C4-2B (cell line): ENCODE results near the gene ATG7.

Experiments used
- H3K27ac ChIP-seq: fragments of 450-650 bp; 2 replicates; pipeline ENCODE4 v1.5.1; 2017
- ZFX ChIP-seq: fragments of 450-650 bp; IDR thresholded peaks from 2 replicates; pipeline ENCODE4 v1.6.1; 2017
- TF ChIP-seq, protein P1 (sequence below): fragments of 450-650 bp; conservative IDR thresholded peaks from 2 replicates; pipeline ENCODE4 v1.5.1; 2017; ENCODE audit warnings: mild to moderate bottlenecking

The ATG7 gene

DNA sequence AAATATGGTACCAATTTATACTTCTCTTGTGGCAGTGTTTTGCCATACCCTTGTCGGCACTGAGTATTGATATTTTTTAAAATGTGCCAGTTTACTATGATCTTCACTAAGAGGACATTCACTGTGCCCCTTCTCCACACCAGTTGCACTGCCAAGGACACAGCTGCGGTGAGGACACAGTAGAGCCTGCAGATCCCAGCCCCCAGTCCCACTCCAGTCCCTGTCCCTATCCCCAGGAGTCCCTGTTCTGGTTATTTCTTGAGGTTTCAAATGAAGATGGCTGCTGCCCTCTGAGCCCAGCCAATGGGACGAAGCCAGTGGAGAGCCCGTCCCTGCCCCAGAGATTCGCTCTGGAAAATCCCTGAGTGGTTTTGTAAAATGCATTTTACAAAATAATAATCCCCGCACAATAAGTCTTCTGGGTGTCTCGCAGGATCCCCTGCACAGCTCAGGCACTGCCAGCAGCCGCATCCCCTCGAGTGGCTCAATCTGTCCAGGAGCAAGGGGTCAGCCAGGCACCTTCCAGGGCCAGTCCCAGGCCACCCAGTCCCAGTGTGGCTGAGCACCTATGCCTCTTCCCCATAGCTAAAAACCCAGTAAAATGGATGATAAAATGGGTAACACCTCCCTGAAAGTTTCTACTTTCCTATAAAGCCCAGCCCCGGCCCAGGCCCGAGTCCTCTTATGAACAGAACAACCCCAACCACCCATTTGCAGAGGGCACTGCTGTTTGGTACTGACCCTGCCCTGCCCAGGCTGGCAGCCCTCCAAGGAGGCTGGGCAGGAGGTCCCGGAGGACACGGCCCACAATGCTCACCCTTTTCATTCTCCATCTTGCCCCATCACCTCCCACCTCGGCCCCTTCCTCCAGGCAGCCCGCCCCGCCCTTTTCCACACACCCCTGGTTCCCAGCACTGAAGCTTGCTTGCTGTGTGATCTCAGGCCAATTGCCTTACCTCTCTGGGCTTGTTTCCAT is 280.4 kb downstream of the ATG7 start:
- no peak for TF ChIP-seq ZFX
- TF ChIP-seq, protein P1, sequence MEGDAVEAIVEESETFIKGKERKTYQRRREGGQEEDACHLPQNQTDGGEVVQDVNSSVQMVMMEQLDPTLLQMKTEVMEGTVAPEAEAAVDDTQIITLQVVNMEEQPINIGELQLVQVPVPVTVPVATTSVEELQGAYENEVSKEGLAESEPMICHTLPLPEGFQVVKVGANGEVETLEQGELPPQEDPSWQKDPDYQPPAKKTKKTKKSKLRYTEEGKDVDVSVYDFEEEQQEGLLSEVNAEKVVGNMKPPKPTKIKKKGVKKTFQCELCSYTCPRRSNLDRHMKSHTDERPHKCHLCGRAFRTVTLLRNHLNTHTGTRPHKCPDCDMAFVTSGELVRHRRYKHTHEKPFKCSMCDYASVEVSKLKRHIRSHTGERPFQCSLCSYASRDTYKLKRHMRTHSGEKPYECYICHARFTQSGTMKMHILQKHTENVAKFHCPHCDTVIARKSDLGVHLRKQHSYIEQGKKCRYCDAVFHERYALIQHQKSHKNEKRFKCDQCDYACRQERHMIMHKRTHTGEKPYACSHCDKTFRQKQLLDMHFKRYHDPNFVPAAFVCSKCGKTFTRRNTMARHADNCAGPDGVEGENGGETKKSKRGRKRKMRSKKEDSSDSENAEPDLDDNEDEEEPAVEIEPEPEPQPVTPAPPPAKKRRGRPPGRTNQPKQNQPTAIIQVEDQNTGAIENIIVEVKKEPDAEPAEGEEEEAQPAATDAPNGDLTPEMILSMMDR = no peak
- H3K27ac ChIP-seq = peak overlapping the region; percentile 83

DNA sequence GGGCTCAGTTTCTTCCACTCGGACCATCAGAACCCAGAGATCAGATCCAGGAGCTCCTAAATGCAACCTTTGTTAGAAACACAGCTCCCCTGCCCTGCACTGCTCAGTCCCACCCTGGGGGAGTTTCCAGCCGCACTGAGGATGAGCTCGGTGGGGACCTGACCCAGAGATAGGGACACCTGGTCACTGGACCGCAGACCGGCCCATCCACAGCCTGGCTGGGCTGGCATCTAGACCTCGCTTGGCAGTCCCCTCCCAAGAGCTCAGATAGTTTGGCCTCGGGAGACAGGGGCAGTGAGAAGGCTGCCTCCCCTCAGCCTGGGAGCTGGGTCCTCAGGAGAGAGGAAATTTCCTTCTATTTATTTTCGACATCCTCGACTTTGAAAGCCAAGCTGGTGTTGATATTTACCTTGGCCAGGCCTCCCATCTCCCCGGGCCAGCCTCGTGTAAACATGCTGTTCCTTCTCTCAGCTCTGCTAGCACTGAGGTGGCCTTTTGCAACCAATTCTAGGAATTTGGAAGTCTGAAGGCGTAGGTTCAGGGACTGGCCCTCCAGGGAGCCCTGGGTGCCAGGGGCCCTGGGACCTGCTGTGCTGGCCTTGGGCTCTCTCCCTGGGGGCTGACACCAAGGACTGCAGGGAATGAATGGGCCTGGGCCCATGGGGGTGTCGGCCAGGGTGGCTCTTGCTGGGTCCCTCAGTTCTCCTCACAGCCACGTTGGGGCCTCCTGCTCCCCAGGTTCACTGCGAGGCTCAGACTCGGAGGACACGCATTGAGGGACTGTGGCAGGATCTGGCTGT is 281.4 kb downstream of the ATG7 start:
- peak overlapping the region; percentile 83 for H3K27ac ChIP-seq
- TF ChIP-seq, protein P1 = no peak
- TF ChIP-seq ZFX = no peak

DNA sequence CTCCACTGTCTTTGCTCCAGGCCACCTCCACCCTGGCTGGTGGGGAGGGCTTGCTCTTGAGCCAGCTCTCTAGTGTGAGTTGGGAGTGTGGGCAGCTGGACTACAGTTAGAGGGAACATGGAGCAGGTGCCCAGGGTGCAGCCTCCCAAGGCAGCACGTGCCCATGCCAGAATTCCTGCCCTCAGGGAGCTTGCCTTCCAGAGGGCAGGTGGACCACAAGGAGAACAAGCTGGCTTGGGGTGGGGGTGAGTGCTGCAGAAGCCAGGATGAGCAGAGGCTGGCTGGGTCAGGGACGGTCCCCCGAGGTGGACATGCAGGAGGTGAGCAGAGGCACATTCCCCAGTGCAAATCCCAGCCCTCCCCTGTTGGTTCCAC is 282.0 kb downstream of the ATG7 start:
- TF ChIP-seq, protein P1 = no peak
- TF ChIP-seq ZFX = no peak

DNA sequence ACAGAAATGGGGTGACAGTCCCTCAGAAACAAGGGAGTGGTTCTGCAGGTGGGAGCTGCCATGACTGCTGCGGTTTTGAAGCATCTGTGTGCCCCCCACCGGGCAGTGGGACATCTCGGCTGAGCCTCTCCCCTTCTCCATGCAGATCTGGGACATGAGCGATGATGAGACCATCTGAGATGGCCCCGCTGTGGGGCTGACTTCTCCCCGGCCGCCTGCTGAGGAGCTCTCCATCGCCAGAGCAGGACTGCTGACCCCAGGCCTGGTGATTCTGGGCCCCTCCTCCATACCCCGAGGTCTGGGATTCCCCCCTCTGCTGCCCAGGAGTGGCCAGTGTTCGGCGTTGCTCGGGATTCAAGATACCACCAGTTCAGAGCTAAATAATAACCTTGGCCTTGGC is 282.5 kb downstream of the ATG7 start:
- H3K27ac ChIP-seq = peak overlapping the region; percentile 83
- TF ChIP-seq ZFX = no peak
- TF ChIP-seq, protein P1 = no peak

More for the DNA sequence above, 282.0 kb downstream of the ATG7 start:
- peak overlapping the region; percentile 83 for H3K27ac ChIP-seq

DNA sequence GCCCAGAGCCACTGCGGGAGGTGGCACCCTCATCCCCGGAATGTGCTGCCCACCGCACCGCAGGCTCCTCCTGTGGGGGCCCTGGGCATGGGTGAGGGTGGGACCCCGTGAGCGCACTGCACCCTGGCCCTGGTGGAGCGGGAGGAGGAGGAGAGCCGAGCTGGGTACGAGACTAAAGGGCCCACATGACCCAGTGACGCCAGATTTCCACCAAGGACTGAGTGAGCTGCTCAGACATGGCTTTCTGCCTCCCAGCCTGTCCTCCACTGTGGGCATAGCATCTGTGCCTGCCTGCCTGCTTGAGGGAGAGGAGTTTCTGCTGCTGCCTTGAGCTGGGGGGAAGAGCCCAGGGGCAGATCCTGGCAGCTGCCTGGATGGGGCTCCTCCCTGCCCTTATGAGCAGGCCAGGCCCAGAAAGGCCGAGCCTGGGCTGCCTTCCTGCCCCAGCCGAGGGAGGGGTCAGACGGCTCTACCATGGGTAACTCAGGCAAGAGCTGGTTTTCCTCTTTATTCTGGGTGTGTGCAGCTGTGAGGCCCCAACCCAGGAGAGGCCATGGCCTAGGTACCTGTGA is 283.1 kb downstream of the ATG7 start:
- H3K27ac ChIP-seq = peak overlapping the region; percentile 83
- TF ChIP-seq ZFX = no peak
- TF ChIP-seq, protein P1 = no peak

DNA sequence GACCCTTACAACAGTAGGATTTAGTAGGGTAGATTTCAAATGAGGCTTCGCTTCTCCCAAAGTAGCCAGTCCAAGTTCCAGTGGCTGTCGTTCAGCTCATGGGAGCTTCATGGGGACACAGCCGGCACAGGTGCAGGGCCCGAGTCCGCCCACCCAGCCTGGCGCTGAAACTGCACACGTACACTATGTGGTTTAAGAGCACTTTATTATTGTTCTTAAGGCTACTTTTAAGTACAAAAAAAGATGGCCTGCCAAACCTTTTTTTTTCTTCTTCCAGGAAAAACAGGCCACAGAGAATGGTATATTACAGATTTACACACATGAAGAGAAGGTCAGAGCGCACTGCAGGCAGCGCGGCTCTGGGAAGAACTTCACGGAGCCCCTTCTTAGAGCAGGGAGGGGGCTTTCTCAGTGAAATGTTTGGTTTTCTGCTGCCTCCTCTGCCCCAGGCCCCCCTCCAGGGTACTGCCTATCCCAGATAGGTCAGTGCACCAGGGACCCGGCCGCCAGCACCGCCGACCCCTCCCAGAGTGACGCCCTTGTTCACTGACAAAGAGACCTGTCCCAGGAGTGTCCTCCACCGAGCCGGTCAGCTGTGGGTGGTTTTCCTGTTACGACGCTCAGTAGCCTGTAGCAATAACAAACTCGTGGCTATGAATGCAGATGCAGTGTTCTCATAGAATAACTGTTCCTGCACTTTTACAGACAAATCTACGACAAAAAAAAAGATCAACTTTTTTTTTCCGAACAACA is 283.9 kb downstream of the ATG7 start:
- TF ChIP-seq, protein P1 = no peak
- no peak overlapping the region for H3K27ac ChIP-seq
